Epithelial cell of proximal tubule (primary cell): ENCODE results near the gene TSPYL4. TPM values are rescaled to one million over a fixed set of nuclear protein-coding genes. Genes with fewer than 3 reads are reported as not detected.

Experiments
- DNase-seq: peaks from one replicate; pipeline ENCODE4 v3.0.0-alpha.2; 2011; ENCODE audit warnings: low read depth
- H3K4me3 ChIP-seq: 2 replicates; pipeline ENCODE4 v1.5.1; 2011; ENCODE audit warnings: low read depth, mild to moderate bottlenecking, low read length
- total RNA-seq: library from RNA; depleted of rRNA; stranded (reverse); fragments of >200 nt; gene quantifications from 2 replicates; pipeline ENCODE4 v1.2.3, GENCODE V29; 2015
- TF ChIP-seq, protein P1 (sequence below): conservative IDR thresholded peaks from 2 replicates; pipeline ENCODE4 v1.5.1; 2012; ENCODE audit warnings: low read depth, mild to moderate bottlenecking, low read length

TSPYL4 gene
- total RNA-seq, 1 donor from 2014 or later = 8.5 TPM

DNA sequence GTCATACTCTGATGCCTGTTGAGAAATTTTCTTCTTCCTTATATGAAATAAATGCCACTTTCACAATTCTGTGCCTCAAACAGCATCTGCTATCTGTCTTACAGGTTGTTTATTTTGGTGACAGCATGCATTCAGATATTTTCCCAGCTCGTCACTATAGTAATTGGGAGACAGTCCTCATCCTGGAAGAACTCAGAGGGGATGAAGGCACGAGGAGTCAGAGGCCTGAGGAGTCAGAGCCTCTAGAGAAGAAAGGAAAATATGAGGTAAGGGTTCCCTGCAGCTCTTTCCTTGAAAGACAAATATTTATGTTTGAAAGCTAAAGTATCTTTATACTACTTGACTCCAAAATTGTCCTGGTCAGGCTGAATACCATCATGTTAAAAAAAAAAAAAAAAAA lies 15.8 kb downstream of the TSPYL4 start:
- DNase-seq = no peak
- H3K4me3 ChIP-seq = no peak overlapping the region
- TF ChIP-seq, protein P1, sequence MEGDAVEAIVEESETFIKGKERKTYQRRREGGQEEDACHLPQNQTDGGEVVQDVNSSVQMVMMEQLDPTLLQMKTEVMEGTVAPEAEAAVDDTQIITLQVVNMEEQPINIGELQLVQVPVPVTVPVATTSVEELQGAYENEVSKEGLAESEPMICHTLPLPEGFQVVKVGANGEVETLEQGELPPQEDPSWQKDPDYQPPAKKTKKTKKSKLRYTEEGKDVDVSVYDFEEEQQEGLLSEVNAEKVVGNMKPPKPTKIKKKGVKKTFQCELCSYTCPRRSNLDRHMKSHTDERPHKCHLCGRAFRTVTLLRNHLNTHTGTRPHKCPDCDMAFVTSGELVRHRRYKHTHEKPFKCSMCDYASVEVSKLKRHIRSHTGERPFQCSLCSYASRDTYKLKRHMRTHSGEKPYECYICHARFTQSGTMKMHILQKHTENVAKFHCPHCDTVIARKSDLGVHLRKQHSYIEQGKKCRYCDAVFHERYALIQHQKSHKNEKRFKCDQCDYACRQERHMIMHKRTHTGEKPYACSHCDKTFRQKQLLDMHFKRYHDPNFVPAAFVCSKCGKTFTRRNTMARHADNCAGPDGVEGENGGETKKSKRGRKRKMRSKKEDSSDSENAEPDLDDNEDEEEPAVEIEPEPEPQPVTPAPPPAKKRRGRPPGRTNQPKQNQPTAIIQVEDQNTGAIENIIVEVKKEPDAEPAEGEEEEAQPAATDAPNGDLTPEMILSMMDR = no peak

DNA sequence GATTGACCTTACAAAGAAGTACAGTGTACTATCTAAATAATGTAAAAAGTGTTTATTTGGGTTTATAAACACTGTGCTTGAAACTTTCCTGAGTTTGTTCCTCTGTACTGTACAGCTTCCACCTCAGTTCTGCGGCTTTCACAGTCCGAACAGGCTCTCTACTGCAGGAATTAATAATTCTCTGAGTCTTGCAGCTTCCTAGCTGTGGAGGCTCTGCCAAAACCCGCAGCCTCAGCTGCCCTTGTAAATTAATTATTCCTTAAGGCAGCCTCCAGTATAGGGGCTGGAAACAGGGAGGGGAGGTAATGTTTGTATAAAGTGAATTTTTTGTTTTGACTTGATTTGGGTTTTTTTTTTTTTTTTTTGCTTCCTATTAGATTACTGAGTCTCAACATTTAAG lies 19.2 kb downstream of the TSPYL4 start:
- H3K4me3 ChIP-seq = no peak overlapping the region
- TF ChIP-seq, protein P1 = no peak
- DNase-seq = no peak

DNA sequence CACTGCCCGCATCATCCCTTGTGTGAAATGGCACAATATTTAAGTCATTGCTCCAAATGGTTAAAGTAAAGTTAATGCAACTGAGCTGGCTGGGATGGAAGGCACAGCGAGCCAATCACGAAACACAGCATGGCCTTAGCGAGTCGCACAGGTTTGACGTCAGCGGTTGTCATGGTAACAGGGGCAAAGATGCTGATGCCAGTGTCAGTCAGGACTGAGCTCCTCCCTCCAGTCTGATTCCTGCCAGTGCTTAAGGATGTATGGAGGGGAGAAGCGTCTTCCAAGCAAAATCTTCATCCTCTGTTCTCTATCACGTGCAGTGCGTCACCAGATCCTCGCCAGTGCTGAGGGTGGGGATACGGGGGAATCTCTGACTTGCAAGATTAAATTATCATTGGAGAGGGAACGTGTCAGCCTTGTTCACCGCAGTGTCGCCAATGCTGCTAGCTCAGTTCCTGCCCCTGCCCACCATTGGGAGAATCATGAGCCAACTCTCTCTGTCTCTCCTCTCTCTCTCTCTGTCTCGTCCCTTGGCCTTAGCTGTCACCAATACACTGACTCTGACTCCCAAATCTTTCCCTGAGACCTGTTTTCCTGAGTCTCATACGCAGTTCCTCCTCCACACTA lies 24.5 kb downstream of the TSPYL4 start:
- no peak for DNase-seq
- TF ChIP-seq, protein P1 = no peak
- H3K4me3 ChIP-seq = no peak overlapping the region

DNA sequence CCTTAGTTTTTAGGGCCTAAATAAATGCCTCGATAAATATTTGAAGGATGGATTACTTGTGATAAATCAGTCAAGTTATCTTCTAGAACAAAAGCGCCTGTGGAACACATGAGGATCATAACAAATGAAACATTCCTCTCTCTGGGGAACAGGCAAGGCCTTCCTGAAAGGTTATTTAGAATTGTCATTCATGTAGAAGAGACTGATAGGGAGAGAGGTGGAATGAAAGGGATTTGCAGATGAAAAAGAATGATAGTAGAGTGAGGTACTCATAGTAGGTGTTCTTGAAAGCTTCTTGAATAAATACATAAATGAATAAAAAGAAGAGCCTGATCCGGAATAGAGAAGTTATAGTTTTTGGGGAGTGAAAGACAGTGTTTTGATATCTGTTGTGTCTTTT lies 30.5 kb downstream of the TSPYL4 start:
- no peak for DNase-seq
- TF ChIP-seq, protein P1 = no peak
- no peak overlapping the region for H3K4me3 ChIP-seq

DNA sequence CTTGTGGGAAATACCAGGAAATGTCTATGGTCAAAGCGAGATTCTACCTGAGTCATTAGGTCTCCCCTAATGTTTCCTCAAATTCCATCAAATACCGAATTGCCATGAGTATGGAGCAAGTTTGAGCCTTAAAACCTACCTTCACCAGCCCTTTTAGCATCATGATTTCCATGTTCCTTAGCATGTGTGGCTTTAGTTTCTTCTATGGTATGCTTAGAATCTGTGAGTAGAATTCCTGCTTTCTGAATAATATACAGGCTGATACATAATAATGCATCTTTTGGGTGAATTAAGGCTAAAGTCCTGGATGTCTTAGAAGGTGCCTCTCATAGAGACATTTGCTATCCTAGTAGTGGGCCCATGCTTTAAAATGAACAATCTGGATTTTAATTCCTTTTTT lies 32.0 kb downstream of the TSPYL4 start:
- H3K4me3 ChIP-seq = no peak overlapping the region
- DNase-seq = no peak
- TF ChIP-seq, protein P1 = no peak

DNA sequence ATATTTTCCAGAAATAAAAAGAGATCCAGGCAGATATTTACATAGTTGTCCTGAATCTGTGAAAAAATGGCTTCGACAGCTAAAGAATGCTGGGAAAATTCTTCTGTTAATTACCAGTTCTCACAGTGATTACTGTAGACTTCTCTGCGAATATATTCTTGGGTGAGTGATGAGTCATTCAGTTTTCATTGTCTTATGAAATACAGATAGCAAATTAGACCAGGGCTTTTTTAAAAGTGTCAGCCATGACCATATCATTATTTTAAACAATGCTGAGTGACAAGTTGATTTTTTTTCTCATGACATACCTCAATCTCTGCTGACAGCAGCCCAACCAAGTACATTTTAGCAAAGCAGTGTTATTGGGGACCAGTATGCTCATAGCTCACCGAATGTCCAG lies 32.8 kb downstream of the TSPYL4 start:
- TF ChIP-seq, protein P1 = no peak
- no peak overlapping the region for H3K4me3 ChIP-seq
- no peak for DNase-seq

DNA sequence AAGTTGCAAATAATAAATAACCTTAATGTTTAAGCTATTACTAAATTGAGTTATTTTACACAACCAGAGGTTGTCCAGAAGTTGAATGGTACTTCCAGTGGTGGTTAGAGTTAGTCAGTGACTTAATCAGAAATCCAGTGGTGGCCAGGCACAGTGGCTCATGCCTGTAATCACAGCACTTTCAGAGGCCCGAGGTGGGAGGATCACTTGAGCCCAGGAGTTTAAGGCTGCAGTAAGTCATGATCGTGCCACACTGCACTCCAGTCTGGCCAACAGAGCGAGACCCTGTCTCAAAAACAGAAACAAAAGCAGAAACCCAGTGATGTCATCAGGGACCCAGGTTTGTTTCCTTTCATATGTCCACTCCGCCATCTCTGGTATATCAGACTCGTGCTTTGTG lies 35.0 kb downstream of the TSPYL4 start:
- DNase-seq = no peak
- TF ChIP-seq, protein P1 = no peak
- H3K4me3 ChIP-seq = no peak overlapping the region
